K562 (cell line): Measurements from ENCODE around the gene TSHZ1. TPM values are rescaled to one million over a fixed set of nuclear protein-coding genes. Genes with fewer than 3 reads are reported as not detected.
A peak's percentile ranks its signal among the peaks of the same experiment; 100 is the strongest.

Source experiments
- ATAC-seq: fragments of 200-7000 bp; cut with Tn5 transposase; 3 replicates; pipeline ENCODE4 v1.9.1; 2020; ENCODE audit warnings: moderate library complexity
- BruUV-seq: library from RNA; stranded (reverse); fragments of 400-500 nt; replicated peaks from 2 replicates; lab custom pipeline; 2021; lab: Mats Ljungman, UMichigan
- CTCF ChIA-PET: fragments of 300-600 bp; formaldehyde crosslinking; extraction: SDS; loops from one replicate; lab custom pipeline; 2021; ENCODE audit warnings: low intra/inter-chr PET ratio; lab: Yijun Ruan, JAX
- POLR2A ChIA-PET: fragments of 300-600, 350-650 bp; sonication (Branson Sonifier 250); formaldehyde crosslinking; extraction: SDS; loops from one replicate; lab custom pipeline; 2021; ENCODE audit warnings: antibody characterized with exemption, inconsistent platforms; lab: Yijun Ruan, JAX
- DNase-seq, 4 experiments: peaks; one replicate each; pipeline versions ENCODE4 v3.0.0 to v3.0.0-alpha.2; 2011 to 2018; ENCODE audit warnings: low spot score in 3 of 4, mixed read lengths in 3 of 4; ENCODE audit errors: extremely low read depth in 1 of 4
- FAIRE-seq: peaks from 2 replicates; lab custom pipeline; 2011; peaks lifted over from hg19 to GRCh38; lab: Jason Lieb, UNC
- H2AFZ ChIP-seq: 2 replicates; pipeline ENCODE4 v1.6.0; 2011; ENCODE audit warnings: low read depth, low read length, control low read depth, inconsistent platforms
- H3K27ac ChIP-seq: fragments of 200-600 bp; 3 replicates; pipeline ENCODE4 v1.8.0; 2011; ENCODE audit warnings: low read depth, mild to moderate bottlenecking, control low read depth, inconsistent platforms, low read length, moderate library complexity, mixed read lengths; ENCODE audit errors: extremely low read depth
- H3K27me3 ChIP-seq, 2 experiments: fragments of 300-600 bp in 1 of 2; 2 replicates in 1 of 2; 3 replicates in 1 of 2; pipeline versions ENCODE4 v1.6.0 to v1.8.0; 2011; ENCODE audit warnings: inconsistent platforms in 2 of 2, low read length in 2 of 2, mild to moderate bottlenecking in 1 of 2, mixed read lengths in 1 of 2, moderate library complexity in 1 of 2; ENCODE audit not compliant: control insufficient read depth in 2 of 2, insufficient read depth in 2 of 2
- H3K36me3 ChIP-seq: fragments of 300-600 bp; 3 replicates; pipeline ENCODE4 v1.8.0; 2011; ENCODE audit warnings: mild to moderate bottlenecking, low read length, inconsistent platforms; ENCODE audit not compliant: control insufficient read depth, insufficient read depth
- H3K4me1 ChIP-seq, 2 experiments: fragments of 200-600 bp in 1 of 2; replicated peaks in 1 of 2; 2 replicates in 1 of 2; 3 replicates in 1 of 2; pipeline versions ENCODE4 v1.5.1 to v1.8.0; 2011; ENCODE audit warnings: inconsistent platforms in 2 of 2, low read length in 2 of 2, mild to moderate bottlenecking in 1 of 2, mixed read lengths in 1 of 2, moderate library complexity in 1 of 2; ENCODE audit not compliant: control insufficient read depth in 2 of 2, insufficient read depth in 2 of 2
- H3K4me2 ChIP-seq: 2 replicates; pipeline ENCODE4 v1.6.1; 2011; ENCODE audit warnings: low read length, control low read depth, inconsistent platforms, mixed read lengths; ENCODE audit not compliant: insufficient read depth
- H3K4me3 ChIP-seq: fragments of 200-600 bp; sonication (generic), shearing (Covaris generic); 2 replicates; pipeline ENCODE4 v1.5.1; 2016; ENCODE audit warnings: control low read depth, inconsistent platforms
- H3K79me2 ChIP-seq: fragments of 200-600 bp; 3 replicates; pipeline ENCODE4 v1.8.0; 2011; ENCODE audit warnings: low read length, inconsistent platforms; ENCODE audit not compliant: control insufficient read depth, insufficient read depth
- H3K9ac ChIP-seq, 2 experiments: 2 replicates each; pipeline versions ENCODE4 v1.6.0 to v1.6.1; 2011; ENCODE audit warnings: low read depth in 2 of 2, low read length in 2 of 2, control low read depth in 1 of 2, inconsistent platforms in 1 of 2, mild to moderate bottlenecking in 1 of 2, mixed read lengths in 1 of 2; ENCODE audit not compliant: insufficient read depth in 1 of 2
- H3K9me1 ChIP-seq: one replicate; pipeline ENCODE4 v1.6.0; 2011; ENCODE audit warnings: inconsistent platforms, mild to moderate bottlenecking, low read length, moderate library complexity; ENCODE audit not compliant: control insufficient read depth, insufficient read depth
- H3K9me3 ChIP-seq: replicated peaks from 2 replicates; pipeline ENCODE4 v1.5.1; 2011; ENCODE audit warnings: low read depth, low read length, inconsistent platforms; ENCODE audit not compliant: control insufficient read depth, insufficient read depth
- H4K20me1 ChIP-seq: replicated peaks from 2 replicates; pipeline ENCODE4 v1.6.1; 2011; ENCODE audit warnings: low read length, inconsistent platforms, mixed read lengths; ENCODE audit not compliant: control insufficient read depth, insufficient read depth
- YY1 ChIP-seq, 3 experiments: IDR thresholded peaks; 2 replicates each; pipeline ENCODE4 v1.6.1; 2011; ENCODE audit warnings: low read length in 2 of 3, mild to moderate bottlenecking in 2 of 3, moderate library complexity in 2 of 3, borderline replicate concordance in 1 of 3, control low read depth in 1 of 3, low read depth in 1 of 3; ENCODE audit not compliant: insufficient read depth in 3 of 3, insufficient replicate concordance in 2 of 3, control insufficient read depth in 1 of 3, insufficient read length in 1 of 3; ENCODE audit errors: extremely low read depth in 1 of 3
- ZNF184 ChIP-seq: sonication (generic); formaldehyde crosslinking; IDR thresholded peaks from 2 replicates; pipeline ENCODE4 v1.5.0; 2020; ENCODE audit warnings: missing genetic modification reagents
- WGBS: fragments of 100-300 bp; shearing (Covaris generic); methylation state at CpG from one replicate; pipeline ENCODE4 v1.1.6; 2016; ENCODE audit warnings: low coverage, mixed read lengths; ENCODE audit not compliant: insufficient coverage; ENCODE audit errors: missing lambda C conversion rate; 5-methylcytosine and 5-hydroxymethylcytosine counted together
- in situ Hi-C: fragments of 300-500 bp; cut with MboI; formaldehyde crosslinking; loops from 4 replicates; pipeline ENCODE4 v1.15.0; 2018; ENCODE audit warnings: inconsistent platforms, mixed read lengths
- intact Hi-C: fragments of 100-400 bp; cut with micrococcal nuclease; formaldehyde crosslinking; loops from 2 replicates; pipeline ENCODE4 v1.14.2; 2022
- polyA plus RNA-seq, 8 experiments: library from polyadenylated mRNA; depleted of rRNA in 4 of 8; stranded (reverse) in 5 of 8; unstranded in 3 of 8; fragments of >200 nt; fragmentation: Nextera tagmentation in 2 of 8; fragmentation: Illumina TruSeq in 1 of 8; extraction: Ambion mirVana in 2 of 8; extraction: Trizol in 1 of 8; gene quantifications; 2 replicates each; pipeline versions ENCODE4 v1.2.1 to v1.2.3, GENCODE V29; 2011 to 2014; ENCODE audit warnings: inconsistent platforms in 1 of 8, missing spikeins in 1 of 8
- total RNA-seq, 7 experiments: library from RNA; depleted of rRNA in 6 of 7; stranded (reverse); fragments of >200 nt in 6 of 7; fragmentation: Illumina TruSeq in 2 of 7; extraction: Trizol in 2 of 7; gene quantifications; 2 replicates each; pipeline versions ENCODE4 v1.2.1 to v1.2.3, GENCODE V29; 2011 to 2021; ENCODE audit warnings: low replicate concordance in 1 of 7
- TF ChIP-seq, protein P1 (sequence below): fragments of 450-650 bp; formaldehyde crosslinking; IDR thresholded peaks from 2 replicates; pipeline ENCODE4 v1.4.0; 2020; ENCODE audit warnings: mild to moderate bottlenecking, moderate library complexity

TSHZ1 gene
- total and polyA plus RNA-seq, 9 of the 15 experiments (the other 6 are each of a cell fraction or from before 2014, with no cell fraction given), result 1.1 to 7.2 (median 2.7) TPM

DNA sequence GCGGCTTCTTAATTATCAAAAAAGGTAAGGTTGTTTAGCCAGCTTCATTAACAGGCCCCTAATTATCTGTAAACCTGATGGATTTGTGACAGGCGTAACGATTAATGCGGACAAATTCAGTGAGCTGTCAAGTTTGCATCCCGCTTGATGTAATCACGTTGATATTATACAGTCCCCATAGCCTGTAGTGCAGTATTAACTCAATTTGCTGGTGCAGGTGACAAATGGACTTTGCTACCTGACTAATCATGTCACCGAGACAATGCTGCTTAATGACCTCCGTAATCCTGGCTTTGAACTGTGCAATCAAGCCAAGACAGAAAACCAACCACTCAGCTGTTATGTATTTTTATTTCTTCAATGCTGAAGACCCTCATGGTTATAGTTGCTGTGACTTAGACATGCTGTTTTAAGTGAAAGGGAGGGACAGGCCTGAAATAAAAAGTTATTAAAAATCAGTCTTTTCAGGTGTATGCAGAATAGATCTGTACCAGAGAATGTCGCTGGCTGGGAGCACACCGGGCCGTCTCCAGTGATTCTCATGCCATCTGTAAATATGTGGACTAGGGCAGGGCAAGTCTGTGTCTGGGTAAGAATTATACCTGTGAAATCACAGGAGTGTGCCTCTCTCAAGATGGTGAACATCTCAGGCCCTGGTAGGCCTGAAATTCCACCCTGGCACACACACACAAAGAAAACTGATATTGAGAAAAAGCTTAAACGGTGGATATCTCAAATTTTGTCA is 4.3 kb downstream of the TSHZ1 start (continued):
- TF ChIP-seq, protein P1, sequence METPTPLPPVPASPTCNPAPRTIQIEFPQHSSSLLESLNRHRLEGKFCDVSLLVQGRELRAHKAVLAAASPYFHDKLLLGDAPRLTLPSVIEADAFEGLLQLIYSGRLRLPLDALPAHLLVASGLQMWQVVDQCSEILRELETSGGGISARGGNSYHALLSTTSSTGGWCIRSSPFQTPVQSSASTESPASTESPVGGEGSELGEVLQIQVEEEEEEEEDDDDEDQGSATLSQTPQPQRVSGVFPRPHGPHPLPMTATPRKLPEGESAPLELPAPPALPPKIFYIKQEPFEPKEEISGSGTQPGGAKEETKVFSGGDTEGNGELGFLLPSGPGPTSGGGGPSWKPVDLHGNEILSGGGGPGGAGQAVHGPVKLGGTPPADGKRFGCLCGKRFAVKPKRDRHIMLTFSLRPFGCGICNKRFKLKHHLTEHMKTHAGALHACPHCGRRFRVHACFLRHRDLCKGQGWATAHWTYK (CRISPR knock-in tag), result no peak

DNA sequence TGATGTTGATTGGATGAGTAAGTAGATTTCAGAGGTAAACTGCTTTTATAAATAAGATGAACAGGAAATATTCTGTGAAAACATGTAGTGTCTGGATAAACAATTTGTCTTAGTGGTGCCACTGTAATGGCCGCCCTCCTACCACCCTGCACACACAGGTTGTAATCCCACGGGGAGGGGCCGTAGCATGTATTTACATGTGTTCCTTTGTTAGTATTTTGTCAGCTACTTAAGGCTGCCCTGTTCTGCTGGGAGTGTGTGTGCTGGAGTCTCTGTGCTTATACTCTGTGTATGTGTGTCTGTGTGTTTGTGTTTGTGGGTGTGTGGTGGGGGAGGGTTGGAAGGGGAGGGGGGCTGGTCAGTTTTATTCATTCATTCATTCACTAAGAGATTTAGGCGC is 5.1 kb downstream of the TSHZ1 start:
- TF ChIP-seq YY1 (IDR thresholded peaks at IDR 0.05; ENCODE audit: borderline replicate concordance in 1 of 3, control insufficient read depth in 1 of 3, extremely low read depth in 1 of 3, insufficient read depth in 3 of 3, insufficient read length in 1 of 3, insufficient replicate concordance in 2 of 3, low read depth in 1 of 3, low read length in 2 of 3) (peak in 1 of 3 experiments; percentile 14), ZNF184 (CRISPR knock-in tag) (no peak)
- DNase-seq (no peak), ATAC-seq (no peak), FAIRE-seq (no peak)
- Histone ChIP-seq H3K4me1 (peaks cover 15% of the 10 kb centered on the region in 2 experiments; a peak in 4 of 5 replicates), H3K4me2 (no peak overlapping the region), H2AFZ (no peak overlapping the region), H3K36me3 (no peaks in the 10 kb centered on the region), H3K9me1 (no peaks in the 10 kb centered on the region), H3K9ac (no peak overlapping the region), H4K20me1 (no peaks in the 10 kb centered on the region), H3K27me3 (no peaks in the 10 kb centered on the region), H3K27ac (no peak overlapping the region), H3K79me2 (peaks cover 14% of the 10 kb centered on the region; the same call in 2 of the 3 replicates), H3K9me3 (no peaks in the 10 kb centered on the region), H3K4me3 (no peak overlapping the region)
- WGBS, result 91% methylated on average over 3 of the region's 4 CpGs
- intact Hi-C loops, result no loop called here
- BruUV-seq, result no TSS peak
- ChIA-PET CTCF (no interaction called here), POLR2A (interaction anchor here (1.0 kb wide), 1 partner anchor 10 kb away, joined by 4 read pairs; no protein-coding TSS in a partner anchor)
- in situ Hi-C loops, result no loop called here
